AG04450 (cell line): Measurements from ENCODE around the gene UBXN10. TPM values are rescaled to one million over a fixed set of nuclear protein-coding genes. Genes with fewer than 3 reads are reported as not detected.

Experiments
- CTCF ChIA-PET: fragments of 300-600, 350-600 bp; formaldehyde crosslinking; extraction: SDS; loops from one replicate; lab custom pipeline; 2022; ENCODE audit warnings: antibody characterized with exemption, inconsistent platforms; lab: Charles Lee
- POLR2A ChIA-PET: fragments of 350-600 bp; formaldehyde crosslinking; extraction: SDS; loops from one replicate; lab custom pipeline; 2021; ENCODE audit warnings: antibody characterized with exemption, inconsistent platforms; lab: Yijun Ruan, JAX
- DNase-seq: peaks from one replicate; pipeline ENCODE4 v3.0.0-alpha.2; 2011; ENCODE audit warnings: low read depth, low spot score
- H3K27ac ChIP-seq: one replicate; pipeline ENCODE4 v1.5.1; 2012; ENCODE audit warnings: low read depth, low read length, control low read depth
- H3K27me3 ChIP-seq: one replicate; pipeline ENCODE4 v1.6.0; 2012; ENCODE audit warnings: low read length; ENCODE audit not compliant: control insufficient read depth, insufficient read depth
- H3K4me3 ChIP-seq: 2 replicates; pipeline ENCODE4 v1.5.1; 2011; ENCODE audit warnings: mild to moderate bottlenecking, low read depth, low read length, control low read depth
- H3K9me3 ChIP-seq: 2 replicates; pipeline ENCODE4 v1.5.1; 2012; ENCODE audit warnings: low read length; ENCODE audit not compliant: control insufficient read depth, insufficient read depth
- CTCF ChIP-seq: IDR thresholded peaks from 2 replicates; pipeline ENCODE4 v1.5.1; 2011; ENCODE audit warnings: low read depth, low read length, control low read depth, inconsistent platforms
- polyA plus RNA-seq: library from polyadenylated mRNA; depleted of rRNA; stranded (reverse); fragments of >200 nt; gene quantifications from 2 replicates; pipeline ENCODE4 v1.2.3, GENCODE V29; 2011

Gene UBXN10
- polyA plus RNA-seq, 1 experiment, result not detected

- Histone ChIP-seq H3K9me3 (no peaks in the 10 kb centered on the region), H3K27me3 (peaks cover 32% of the 10 kb centered on the region), H3K4me3 (no peak overlapping the region), H3K27ac (no peak overlapping the region)
- DNase-seq, result no peak
- ChIA-PET POLR2A (no interaction called here), CTCF (interaction anchor here (1.5 kb wide), 2 partner anchors 12 to 293 kb away, joined by 4 to 13 read pairs; no protein-coding TSS in a partner anchor)
- TF ChIP-seq CTCF, result no peak
These were observed 15.1 kb downstream of the UBXN10 start for GRCh38 chr1:20200966-20201365.

GRCh38 chr1:20202166-20202565 lies 16.3 kb downstream of the UBXN10 start:
- ChIA-PET POLR2A (no interaction called here), CTCF (interaction anchor here (1.0 to 1.2 kb wide), 2 partner anchors 11 to 292 kb away, joined by 3 to 6 read pairs; no protein-coding TSS in a partner anchor)
- no peak for TF ChIP-seq CTCF
- no peak overlapping the region for H3K27ac ChIP-seq
- H3K4me3 ChIP-seq, result no peak overlapping the region
- no peaks in the 10 kb centered on the region for H3K9me3 ChIP-seq
- peaks cover 31% of the 10 kb centered on the region for H3K27me3 ChIP-seq
- no peak for DNase-seq

GRCh38 chr1:20207546-20207945 lies 21.6 kb downstream of the UBXN10 start:
- no peak for TF ChIP-seq CTCF
- DNase-seq, result no peak
- H3K27ac ChIP-seq, result no peak overlapping the region
- no peaks in the 10 kb centered on the region for H3K9me3 ChIP-seq
- ChIA-PET CTCF (interaction anchor here (1.0 kb wide), 1 partner anchor 290 kb away, joined by 5 read pairs; no protein-coding TSS in a partner anchor), POLR2A (no interaction called here)
- no peak overlapping the region for H3K4me3 ChIP-seq
- peaks cover 15% of the 10 kb centered on the region for H3K27me3 ChIP-seq

GRCh38 chr1:20209471-20209870 lies 23.6 kb downstream of the UBXN10 start:
- H3K27ac ChIP-seq, result no peak overlapping the region
- CTCF ChIA-PET, result interaction anchor here (0.6 to 5.0 kb wide), 4 partner anchors 15 to 365 kb away, joined by 3 to 176 read pairs (median 5); no protein-coding TSS in a partner anchor
- no peak for DNase-seq
- peaks cover 12% of the 10 kb centered on the region for H3K27me3 ChIP-seq
- POLR2A ChIA-PET, result no interaction called here
- no peak overlapping the region for H3K4me3 ChIP-seq
- no peaks in the 10 kb centered on the region for H3K9me3 ChIP-seq
- TF ChIP-seq CTCF, result no peak

- DNase-seq, result no peak
- H3K4me3 ChIP-seq, result no peak overlapping the region
- H3K9me3 ChIP-seq, result no peaks in the 10 kb centered on the region
- no peak for TF ChIP-seq CTCF
- H3K27ac ChIP-seq, result no peak overlapping the region
- H3K27me3 ChIP-seq, result peaks cover 20% of the 10 kb centered on the region
- POLR2A ChIA-PET, result no interaction called here
- CTCF ChIA-PET, result interaction anchor here (2.6 to 5.0 kb wide), 3 partner anchors 27 to 293 kb away, joined by 18 to 176 read pairs (median 22); no protein-coding TSS in a partner anchor
These were observed 25.0 kb downstream of the UBXN10 start for GRCh38 chr1:20210736-20211460.
